ENCODE measurements around the gene ARHGAP25.

DNA sequence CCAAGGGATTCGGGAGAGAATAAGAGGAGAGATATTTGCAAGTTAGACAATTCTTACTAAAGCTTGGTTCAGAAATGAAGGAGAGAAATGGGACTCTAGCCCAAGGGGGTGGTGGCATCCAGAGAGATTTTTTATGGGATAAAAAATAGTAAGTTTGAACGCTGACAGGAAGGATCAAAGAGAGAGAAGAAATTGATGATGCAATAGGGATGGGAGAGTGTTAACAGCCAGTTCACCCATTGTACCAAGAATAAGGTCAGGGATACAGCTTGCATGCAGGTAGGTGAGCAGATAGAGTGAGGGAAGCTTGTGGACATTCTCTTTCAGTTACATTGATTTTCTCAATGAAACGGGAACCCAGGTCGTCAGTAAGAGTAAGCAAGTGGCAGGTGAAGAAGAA, 1.2 kb upstream of the ARHGAP25 start:
- TF ChIP-seq POLR2A (IDR thresholded peaks at IDR 0.05; ENCODE audit: low read length) (no peak), GATA1 (IDR thresholded peaks at IDR 0.05; ENCODE audit: low read depth, low read length) (no peak)

Measured in erythroblast (primary cell).